ENCODE measurements around the gene GOLGB1.
"Not testable (repeated sequence)": the region's sequence is repeated elsewhere in the genome, so short reads cannot be mapped to it uniquely, and the experiment has no call there.

The GOLGB1 gene

GRCh38 chr3:121707531-121708273 lies 41.8 kb downstream of the GOLGB1 start:
- FAIRE-seq, result no peak
- TF ChIP-seq POLR2AphosphoS5 (IDR thresholded peaks at IDR 0.05; ENCODE audit: low read depth, low read length) (no peak), TAF1 (IDR thresholded peaks at IDR 0.05; ENCODE audit: borderline replicate concordance, low read depth, low read length) (no peak), POLR2A (IDR thresholded peaks at IDR 0.05; ENCODE audit: low read depth, low read length) (no peak)
- no peak for DNase-seq (ENCODE audit: insufficient read length)

- DNase-seq (ENCODE audit: insufficient read length) (no peak), FAIRE-seq (no peak)
- TF ChIP-seq POLR2AphosphoS5 (IDR thresholded peaks at IDR 0.05; ENCODE audit: low read depth, low read length), result no peak
- no peak for TF ChIP-seq TAF1 (IDR thresholded peaks at IDR 0.05; ENCODE audit: borderline replicate concordance, low read depth, low read length)
- no peak for TF ChIP-seq POLR2A (IDR thresholded peaks at IDR 0.05; ENCODE audit: low read depth, low read length)
These were observed 44.0 kb downstream of the GOLGB1 start for GRCh38 chr3:121705541-121705940.

- no peak for DNase-seq (ENCODE audit: insufficient read length)
- TF ChIP-seq POLR2A (IDR thresholded peaks at IDR 0.05; ENCODE audit: low read depth, low read length) (no peak), TAF1 (IDR thresholded peaks at IDR 0.05; ENCODE audit: borderline replicate concordance, low read depth, low read length) (no peak), POLR2AphosphoS5 (IDR thresholded peaks at IDR 0.05; ENCODE audit: low read depth, low read length) (no peak)
- no peak for FAIRE-seq
These were observed 45.6 kb downstream of the GOLGB1 start for GRCh38 chr3:121703973-121704372.

DNA sequence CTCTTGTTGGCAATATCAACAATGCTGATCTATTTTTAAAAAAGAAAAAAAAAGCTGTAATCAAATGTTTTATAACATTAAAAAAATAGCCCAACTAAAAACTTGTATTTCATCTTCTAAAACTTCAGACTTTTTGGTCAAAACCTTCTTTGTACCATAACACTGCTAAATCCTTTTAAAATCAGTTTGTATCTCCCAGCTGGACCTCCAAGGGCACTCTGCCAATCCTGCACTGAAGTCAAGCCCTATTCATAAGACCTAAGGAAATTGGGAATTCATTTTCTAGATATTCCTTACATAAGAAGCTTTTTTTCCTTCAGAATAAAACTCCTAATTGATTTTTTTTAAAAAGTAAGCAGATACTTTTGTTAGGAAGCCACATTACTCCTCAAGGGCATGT lies 50.6 kb downstream of the GOLGB1 start:
- DNase-seq (ENCODE audit: insufficient read length) (no peak), FAIRE-seq (no peak)

DNA sequence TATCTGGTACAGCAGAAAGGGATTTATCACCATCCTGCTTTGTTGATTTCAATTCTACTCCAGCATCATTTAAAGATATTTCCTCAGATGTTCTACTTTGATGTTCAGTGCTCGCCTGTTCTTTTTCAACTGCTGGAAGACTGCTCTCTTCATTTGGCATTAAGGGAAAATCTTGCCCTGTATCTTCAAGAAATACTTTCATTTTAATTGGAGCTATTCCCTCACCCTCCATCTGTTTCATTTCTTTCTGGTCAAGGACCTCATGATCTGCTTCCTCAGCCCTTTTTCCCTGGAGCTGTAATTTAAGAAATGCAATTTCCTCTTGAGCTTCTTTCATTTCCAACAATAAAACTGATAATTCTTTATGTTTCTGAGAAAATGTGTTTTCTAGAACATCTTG lies 51.1 kb downstream of the GOLGB1 start:
- DNase-seq (ENCODE audit: insufficient read length), result no peak
- TF ChIP-seq POLR2AphosphoS5 (IDR thresholded peaks at IDR 0.05; ENCODE audit: low read depth, low read length) (no peak), POLR2A (IDR thresholded peaks at IDR 0.05; ENCODE audit: low read depth, low read length) (no peak), TAF1 (IDR thresholded peaks at IDR 0.05; ENCODE audit: borderline replicate concordance, low read depth, low read length) (no peak)
- FAIRE-seq, result no peak

More for the DNA sequence above, 50.6 kb downstream of the GOLGB1 start:
- no peak for TF ChIP-seq POLR2A (IDR thresholded peaks at IDR 0.05; ENCODE audit: low read depth, low read length)
- TF ChIP-seq TAF1 (IDR thresholded peaks at IDR 0.05; ENCODE audit: borderline replicate concordance, low read depth, low read length), result no peak
- TF ChIP-seq POLR2AphosphoS5 (IDR thresholded peaks at IDR 0.05; ENCODE audit: low read depth, low read length), result no peak

DNA sequence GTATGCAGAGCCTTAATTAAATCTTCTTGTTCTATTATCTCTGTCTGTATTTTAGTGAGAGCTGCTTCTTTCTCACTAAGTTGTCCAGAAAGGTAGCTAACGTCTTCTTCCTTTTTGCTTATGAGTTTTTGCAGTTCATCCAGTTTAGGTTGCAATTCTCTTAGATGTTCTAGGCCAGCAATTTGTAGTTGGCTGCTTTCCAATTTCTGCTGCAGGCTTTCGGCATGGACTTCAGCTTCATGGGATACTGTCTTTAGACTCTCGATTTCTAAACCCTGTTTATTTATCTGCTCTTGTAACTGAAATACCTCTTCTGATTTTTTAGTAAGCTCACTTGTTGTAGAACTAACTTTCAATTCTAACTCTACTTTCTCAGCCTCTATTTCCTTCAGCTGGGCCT lies 53.4 kb downstream of the GOLGB1 start:
- no peak for FAIRE-seq
- no peak for DNase-seq (ENCODE audit: insufficient read length)
- TF ChIP-seq POLR2A (IDR thresholded peaks at IDR 0.05; ENCODE audit: low read depth, low read length) (no peak), TAF1 (IDR thresholded peaks at IDR 0.05; ENCODE audit: borderline replicate concordance, low read depth, low read length) (no peak), POLR2AphosphoS5 (IDR thresholded peaks at IDR 0.05; ENCODE audit: low read depth, low read length) (no peak)

DNA sequence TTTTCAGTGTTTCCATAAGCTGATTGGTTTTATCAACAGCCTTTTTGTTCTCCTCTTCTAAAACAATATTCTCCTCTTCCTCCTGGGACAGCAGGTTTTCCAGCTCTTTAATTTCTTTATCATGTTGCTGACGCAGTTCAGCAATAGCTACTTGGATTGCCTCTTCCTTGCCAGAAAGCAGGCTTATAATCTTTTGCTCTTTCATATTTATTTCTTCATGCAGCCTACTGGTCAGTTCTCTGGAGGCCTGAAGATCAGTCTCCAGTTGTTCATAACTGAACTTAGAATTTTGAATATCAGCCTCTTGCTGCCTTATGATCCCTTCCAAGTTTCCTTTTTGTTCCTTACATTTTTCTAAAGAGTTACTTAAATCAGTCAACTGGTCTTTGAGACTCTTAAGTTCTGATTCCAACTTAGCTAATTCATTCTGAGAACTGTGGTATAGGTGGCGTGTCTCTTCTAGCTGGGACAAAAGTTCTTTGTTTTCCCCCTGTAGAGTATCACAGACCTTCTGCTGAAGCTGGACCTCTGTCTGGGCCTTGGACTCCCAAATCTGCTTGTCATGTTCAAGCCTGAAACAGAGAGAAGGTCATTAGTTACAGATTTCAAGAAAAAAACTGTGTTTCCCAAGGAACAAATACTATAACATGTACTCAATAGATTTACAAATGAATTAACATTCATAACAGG lies 57.4 kb downstream of the GOLGB1 start:
- no peak for DNase-seq (ENCODE audit: insufficient read length)
- no peak for FAIRE-seq
- TF ChIP-seq POLR2AphosphoS5 (IDR thresholded peaks at IDR 0.05; ENCODE audit: low read depth, low read length) (no peak), POLR2A (IDR thresholded peaks at IDR 0.05; ENCODE audit: low read depth, low read length) (no peak), TAF1 (IDR thresholded peaks at IDR 0.05; ENCODE audit: borderline replicate concordance, low read depth, low read length) (no peak)

DNA sequence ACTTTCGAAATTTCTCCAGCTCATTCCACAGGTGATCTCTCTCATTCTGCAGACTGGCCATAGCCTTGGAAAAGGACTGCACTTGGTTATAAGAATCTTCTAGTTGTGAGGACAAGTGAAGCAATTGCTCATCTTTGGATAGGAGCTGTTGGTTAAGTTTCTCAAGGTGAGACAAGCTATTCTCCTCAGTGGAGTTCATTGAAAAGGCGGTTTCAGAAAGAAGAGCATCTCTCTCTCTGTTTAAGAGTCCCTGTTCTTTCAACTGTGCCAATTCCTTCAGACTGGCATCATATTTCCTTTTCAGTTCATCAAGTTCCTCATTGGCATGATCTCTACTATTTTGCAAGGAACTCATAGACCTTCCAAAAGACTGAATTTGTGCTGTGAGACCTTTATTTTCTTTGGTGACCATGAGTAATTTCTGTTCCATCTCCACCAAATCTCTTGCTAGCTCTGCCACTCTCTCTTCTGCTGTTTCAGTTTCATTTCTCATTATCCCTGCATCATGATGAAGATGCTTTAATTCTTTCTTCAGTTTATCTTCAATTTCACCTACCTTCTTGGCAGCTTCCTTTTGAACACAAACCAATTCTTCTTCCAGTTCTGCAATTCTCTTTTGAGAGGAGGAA lies 58.6 kb downstream of the GOLGB1 start:
- FAIRE-seq (peak; percentile 88), DNase-seq (ENCODE audit: insufficient read length) (no peak)
- TF ChIP-seq POLR2A (IDR thresholded peaks at IDR 0.05; ENCODE audit: low read depth, low read length), result no peak
- no peak for TF ChIP-seq TAF1 (IDR thresholded peaks at IDR 0.05; ENCODE audit: borderline replicate concordance, low read depth, low read length)
- no peak for TF ChIP-seq POLR2AphosphoS5 (IDR thresholded peaks at IDR 0.05; ENCODE audit: low read depth, low read length)

GRCh38 chr3:121688747-121689146 lies 60.8 kb downstream of the GOLGB1 start:
- not testable (repeated sequence) for DNase-seq (ENCODE audit: insufficient read length); FAIRE-seq

DNA sequence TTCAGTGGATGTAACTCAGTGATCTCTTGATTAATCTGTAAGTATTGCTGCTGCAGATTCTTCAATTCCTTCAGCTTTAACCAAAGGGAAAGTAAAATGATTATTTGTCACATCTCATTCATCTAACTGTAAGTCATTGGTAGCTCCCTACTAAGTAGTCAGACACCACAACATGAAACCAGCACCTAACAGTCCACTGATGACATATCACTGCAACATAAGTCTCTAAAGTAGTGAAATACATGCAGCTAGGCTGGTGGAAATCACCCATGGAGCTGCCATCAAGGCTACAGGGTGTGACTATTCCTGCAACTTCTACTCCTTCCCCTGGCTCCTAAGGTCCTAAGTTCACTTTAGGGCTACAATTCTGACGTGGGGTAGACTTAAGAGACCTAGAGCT lies 67.7 kb downstream of the GOLGB1 start:
- no peak for FAIRE-seq
- TF ChIP-seq TAF1 (IDR thresholded peaks at IDR 0.05; ENCODE audit: borderline replicate concordance, low read depth, low read length) (no peak), POLR2AphosphoS5 (IDR thresholded peaks at IDR 0.05; ENCODE audit: low read depth, low read length) (no peak), POLR2A (IDR thresholded peaks at IDR 0.05; ENCODE audit: low read depth, low read length) (no peak)
- no peak for DNase-seq (ENCODE audit: insufficient read length)

- TF ChIP-seq POLR2A (IDR thresholded peaks at IDR 0.05; ENCODE audit: low read depth, low read length) (no peak), POLR2AphosphoS5 (IDR thresholded peaks at IDR 0.05; ENCODE audit: low read depth, low read length) (no peak), TAF1 (IDR thresholded peaks at IDR 0.05; ENCODE audit: borderline replicate concordance, low read depth, low read length) (no peak)
- no peak for FAIRE-seq
- DNase-seq (ENCODE audit: insufficient read length), result no peak
These were observed 72.4 kb downstream of the GOLGB1 start for GRCh38 chr3:121677141-121677540.

DNA sequence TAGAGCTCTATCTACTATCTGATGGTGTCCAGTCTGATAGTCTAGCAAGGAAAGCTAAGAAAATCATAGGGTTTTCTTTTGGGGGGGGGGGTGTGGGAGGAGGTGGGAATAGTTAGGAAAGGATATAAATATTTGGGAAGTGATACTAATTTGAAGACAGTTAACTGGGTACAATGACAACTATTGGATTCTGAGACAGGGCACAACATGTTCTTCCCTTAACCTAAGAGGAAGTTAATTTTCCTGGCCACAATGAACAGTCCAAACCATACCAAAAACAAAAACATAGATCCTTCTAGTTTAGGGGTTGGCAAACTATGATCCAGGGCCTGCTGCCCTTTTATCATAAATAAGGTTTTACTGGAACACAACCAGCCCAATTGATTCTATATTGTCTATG lies 78.9 kb downstream of the GOLGB1 start:
- no peak for DNase-seq (ENCODE audit: insufficient read length)
- FAIRE-seq, result no peak
- TF ChIP-seq POLR2A (IDR thresholded peaks at IDR 0.05; ENCODE audit: low read depth, low read length) (no peak), TAF1 (IDR thresholded peaks at IDR 0.05; ENCODE audit: borderline replicate concordance, low read depth, low read length) (no peak), POLR2AphosphoS5 (IDR thresholded peaks at IDR 0.05; ENCODE audit: low read depth, low read length) (no peak)

Measured in GM12892 (cell line).